Activated CD4-positive, alpha-beta T cell treated with anti-CD3 and anti-CD28 coated beads for 24 hours (primary cell): ENCODE results near the gene ZSCAN25.
A peak's percentile ranks its signal among the peaks of the same experiment; 100 is the strongest.
"Not testable (repeated sequence)": the region's sequence is repeated elsewhere in the genome, so short reads cannot be mapped to it uniquely, and the experiment has no call there.

Source experiments
- DNase-seq, 2 donors: peaks; one replicate each; pipeline ENCODE4 v3.0.0-alpha.2; 2020; ENCODE audit warnings: low read depth in 2 of 2

Gene ZSCAN25

DNA sequence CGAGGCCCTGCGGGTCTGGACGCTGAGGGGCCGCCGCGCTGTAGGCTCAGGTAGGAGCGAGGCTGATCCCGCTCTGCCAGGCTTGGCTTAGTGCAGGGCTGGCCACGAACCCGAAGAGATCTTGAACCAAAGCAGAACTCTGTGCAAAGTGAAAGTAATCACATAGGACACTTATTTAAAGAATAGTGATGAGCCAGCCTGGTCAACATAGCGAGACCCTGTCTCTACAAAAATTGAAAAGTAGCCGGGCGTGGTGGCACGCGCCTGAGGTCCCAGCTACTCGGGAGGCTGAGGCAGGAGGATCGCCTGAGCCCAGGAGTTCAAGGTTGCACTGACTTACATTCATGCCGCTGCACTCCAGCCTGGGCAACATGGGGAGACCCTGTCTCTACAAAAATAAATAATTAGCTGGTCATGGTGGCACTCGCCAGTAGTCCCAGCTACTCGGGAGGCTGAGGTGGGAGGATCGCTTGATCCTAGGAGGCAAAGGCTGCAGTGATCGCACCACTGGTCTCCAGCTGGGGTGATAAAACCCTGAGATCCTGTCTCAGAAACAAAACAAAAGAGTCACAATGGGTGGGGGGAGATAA, 541 bp downstream of the ZSCAN25 start:
- DNase-seq: no peak

DNA sequence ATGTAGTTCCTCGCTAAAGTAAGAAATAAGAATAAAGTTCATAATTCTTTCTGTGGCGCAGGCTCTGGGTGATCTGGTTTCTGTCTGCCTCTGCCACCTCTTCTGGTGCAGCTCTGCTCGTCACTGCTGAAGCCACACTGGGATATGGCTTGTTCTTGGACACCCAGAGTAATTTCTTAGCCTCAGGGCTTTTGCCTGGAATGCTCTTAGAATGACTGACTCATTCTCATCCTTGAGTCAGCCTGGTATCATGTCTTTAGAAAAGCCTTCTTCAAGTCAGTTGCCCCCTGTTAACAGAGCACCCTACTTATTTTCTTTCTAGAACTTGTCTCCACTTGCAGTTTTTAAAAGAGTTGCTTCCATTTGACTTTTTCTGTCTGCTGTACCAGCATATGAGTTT, 2.0 kb downstream of the ZSCAN25 start:
- no peak for DNase-seq

DNA sequence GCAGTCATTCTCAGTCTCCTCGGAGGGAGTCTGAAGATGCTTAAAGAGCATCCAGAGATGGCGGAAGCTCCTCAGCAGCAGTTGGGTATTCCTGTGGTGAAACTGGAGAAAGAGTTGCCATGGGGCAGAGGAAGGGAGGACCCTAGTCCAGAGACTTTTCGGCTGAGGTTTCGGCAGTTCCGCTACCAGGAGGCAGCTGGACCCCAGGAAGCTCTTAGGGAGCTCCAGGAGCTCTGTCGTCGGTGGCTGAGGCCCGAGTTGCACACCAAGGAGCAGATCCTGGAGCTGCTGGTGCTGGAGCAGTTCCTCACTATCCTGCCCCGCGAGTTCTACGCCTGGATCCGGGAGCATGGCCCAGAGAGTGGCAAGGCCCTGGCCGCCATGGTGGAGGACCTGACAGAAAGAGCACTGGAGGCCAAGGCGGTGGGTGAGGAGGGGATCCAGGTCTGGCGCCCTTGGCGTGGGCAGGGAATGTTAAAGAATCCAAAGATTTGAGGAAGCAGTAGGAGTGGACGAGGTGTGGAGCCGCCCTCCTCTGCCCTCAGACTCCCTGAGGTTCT, 2.9 kb downstream of the ZSCAN25 start:
- DNase-seq: no peak

DNA sequence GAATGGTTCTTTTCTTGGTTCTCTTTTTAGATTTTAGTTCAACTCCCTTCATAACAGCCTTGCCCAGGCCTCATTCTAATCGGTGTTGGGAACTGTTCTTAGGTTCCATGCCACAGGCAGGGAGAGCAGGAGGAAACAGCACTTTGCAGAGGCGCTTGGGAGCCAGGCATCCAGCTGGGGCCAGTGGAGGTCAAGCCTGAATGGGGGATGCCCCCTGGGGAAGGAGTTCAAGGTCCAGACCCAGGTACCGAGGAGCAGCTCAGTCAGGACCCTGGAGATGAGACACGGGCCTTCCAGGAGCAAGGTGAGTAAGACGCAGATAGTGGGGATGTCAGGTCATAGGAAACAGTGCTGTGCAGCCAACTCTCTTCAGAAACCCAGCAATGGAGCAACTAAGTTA, 4.5 kb downstream of the ZSCAN25 start:
- DNase-seq: no peak

DNA sequence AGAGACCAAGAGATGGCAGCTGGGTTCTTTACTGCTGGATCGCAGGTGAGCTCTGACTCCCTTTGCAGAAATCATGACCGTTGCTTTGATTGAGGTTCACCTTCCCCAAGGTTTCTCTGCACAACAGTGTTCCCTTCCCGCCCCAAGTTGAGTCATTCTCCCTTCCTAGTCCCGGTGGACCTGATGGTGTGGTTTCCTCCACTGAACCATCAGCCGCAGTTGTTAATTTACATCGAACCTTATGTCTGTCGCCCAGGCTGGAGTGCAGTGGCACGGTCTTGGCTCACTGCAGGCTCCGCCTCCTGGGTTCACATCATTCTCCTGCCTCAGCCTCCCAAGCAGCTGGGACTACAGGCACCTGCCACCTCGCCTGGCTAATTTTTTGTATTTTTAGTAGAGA, 5.8 kb downstream of the ZSCAN25 start:
- no peak for DNase-seq

DNA sequence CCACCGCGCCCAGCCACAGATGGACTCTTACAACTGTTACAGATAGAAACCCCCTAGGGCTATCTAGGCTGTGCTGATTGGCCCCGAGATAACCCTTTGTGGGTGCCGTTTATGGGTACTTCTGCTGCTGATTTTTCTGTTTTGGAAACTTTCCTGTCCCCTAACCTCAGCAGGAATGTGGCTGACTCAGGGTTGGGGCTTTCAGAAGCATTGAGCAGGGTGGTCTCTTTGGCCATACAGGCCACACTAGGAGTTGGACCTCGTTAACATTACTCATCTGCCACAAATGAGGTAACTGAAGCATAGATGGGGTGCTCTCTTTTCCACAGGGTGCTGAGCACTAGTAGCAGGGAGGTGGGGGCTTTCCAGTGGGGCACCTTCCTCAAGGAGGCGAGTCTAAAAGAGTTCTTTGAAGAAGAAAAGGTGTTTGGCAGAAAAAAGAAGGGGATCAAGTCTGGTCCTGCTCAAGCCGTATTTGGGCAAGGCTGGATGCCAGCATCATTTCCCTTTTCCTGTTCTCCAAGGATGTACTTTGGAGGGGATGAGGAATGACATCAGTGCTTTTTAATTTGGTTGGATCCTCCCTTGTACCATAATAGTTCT, 6.4 kb downstream of the ZSCAN25 start:
- no peak for DNase-seq

DNA sequence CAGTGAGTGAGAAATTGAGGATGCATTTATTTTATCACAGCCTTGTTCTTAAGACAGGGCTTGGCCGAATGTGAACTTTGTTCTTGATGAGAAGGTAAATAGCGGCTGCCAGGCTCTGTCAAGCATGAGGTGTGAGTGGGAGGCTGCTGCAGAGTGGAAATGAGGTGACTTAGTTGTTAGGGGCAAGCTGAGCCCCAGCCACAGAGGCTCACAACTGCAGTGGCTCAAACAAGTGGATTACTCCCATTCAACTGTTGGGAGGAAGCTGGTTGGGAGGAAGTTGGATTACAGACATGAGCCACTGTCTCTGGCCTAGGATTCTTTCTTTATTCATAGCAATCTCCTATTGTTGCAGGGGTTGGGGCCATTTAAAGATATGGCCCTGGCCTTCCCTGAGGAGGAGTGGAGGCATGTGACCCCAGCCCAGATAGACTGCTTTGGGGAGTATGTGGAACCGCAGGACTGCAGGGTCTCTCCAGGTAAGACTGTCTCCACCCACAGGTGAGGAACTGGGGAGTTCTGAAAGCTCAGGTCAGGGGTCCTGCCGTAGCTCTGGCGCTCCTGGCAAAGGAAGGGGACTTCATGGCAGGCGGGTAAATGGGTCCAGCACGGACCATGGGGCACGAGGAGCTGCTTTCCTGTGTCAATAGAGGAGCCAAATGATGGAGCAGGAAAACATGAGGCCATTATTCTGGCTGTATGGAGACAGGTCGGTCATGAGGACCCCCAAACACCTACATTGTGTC, 7.1 kb downstream of the ZSCAN25 start:
- no peak for DNase-seq

DNA sequence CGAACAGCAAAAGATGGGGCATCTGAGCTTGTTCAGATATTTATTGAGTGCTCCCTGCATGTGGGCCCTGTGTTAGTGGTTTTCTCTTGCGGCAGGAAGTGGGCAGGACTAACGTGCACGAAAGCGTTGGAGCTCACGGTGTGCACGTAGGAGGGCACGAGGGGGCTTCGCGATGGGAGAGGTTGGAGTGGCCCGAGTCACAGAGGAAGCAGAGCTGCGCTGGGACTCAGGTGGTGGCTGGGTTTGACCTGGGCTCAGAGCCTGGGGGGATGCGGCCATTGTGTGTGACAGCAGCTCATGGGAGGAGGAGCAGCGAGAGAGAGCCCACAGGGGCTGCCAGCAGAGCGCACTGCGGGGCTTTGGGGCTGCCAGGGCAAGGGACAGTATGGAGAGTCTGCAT, 7.7 kb downstream of the ZSCAN25 start:
- peak; percentile 40 to 53 for DNase-seq

DNA sequence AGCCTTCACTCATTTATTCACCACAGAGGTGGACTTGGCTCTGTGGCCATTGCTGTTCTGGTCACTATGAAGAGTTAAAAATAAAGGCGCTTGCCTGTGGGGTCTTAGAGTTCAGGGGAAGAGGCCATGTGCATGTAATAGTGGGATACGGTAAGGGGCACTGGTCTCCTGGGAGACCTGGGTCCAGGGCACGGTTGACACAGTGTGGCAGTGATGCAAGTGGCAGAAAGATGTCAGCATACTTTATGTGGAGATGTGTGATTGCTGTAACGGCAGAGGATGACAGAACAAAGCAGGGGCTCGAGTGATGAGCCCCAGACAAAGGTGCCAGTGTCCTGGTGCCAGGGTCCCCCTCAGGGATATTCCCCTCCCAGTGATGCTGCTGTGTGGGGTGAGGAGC, 8.6 kb downstream of the ZSCAN25 start:
- DNase-seq: no peak

DNA sequence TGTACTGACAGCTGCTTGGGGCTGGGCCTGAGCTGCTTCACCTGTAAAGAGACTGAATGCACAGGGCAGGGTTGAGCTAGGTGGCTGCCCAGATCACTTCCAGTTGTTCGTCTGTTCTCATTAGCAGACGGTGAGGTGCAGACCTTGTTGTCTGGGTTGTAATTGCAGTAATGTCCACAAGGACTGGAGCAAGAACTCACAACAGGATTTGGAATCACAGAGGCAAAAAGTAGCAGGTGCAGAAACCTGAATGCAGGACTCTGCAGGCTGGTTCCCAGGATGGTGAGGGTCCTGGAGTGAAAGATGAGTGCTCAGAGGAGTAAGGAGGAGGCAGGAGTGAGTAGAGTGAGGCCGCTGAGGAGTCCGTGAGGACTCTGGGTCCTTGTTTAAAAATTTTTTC, 9.2 kb downstream of the ZSCAN25 start:
- DNase-seq: no peak

DNA sequence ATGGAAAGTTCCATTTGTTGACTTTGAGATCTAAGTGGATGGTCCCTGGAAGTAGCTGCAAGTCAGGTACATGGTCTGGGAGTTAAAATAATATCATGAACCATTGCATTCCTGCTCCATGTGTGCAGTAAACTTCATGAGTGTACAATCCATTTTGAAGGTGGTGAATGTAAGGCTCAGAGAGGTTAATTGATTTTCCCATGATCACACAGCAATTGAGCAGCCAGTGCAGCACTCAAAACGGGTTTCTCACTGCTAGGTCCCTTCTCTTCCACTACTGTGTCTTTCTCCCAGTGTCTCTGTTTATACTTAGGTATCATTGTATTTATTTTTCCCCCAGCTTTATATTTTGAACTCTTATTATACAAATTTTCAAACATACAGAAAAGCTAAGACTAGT, 9.9 kb downstream of the ZSCAN25 start:
- DNase-seq: no peak

DNA sequence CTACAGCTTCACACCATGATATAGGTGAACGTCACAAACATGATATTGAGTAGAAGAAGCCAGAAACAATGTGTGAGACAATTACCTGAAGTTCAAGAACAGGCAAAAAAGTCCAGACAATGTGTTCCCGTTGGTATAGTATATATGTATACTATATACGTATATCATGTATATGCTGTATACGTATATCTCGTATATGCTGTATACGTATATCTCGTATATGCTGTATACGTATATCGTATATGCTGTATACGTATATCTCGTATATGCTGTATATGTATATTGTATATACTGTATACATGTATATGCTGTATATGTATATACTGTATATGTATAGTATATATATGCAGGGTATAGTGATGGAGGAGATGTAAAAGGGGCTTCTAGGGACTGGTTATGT, 10.8 kb downstream of the ZSCAN25 start:
- DNase-seq: no peak

DNA sequence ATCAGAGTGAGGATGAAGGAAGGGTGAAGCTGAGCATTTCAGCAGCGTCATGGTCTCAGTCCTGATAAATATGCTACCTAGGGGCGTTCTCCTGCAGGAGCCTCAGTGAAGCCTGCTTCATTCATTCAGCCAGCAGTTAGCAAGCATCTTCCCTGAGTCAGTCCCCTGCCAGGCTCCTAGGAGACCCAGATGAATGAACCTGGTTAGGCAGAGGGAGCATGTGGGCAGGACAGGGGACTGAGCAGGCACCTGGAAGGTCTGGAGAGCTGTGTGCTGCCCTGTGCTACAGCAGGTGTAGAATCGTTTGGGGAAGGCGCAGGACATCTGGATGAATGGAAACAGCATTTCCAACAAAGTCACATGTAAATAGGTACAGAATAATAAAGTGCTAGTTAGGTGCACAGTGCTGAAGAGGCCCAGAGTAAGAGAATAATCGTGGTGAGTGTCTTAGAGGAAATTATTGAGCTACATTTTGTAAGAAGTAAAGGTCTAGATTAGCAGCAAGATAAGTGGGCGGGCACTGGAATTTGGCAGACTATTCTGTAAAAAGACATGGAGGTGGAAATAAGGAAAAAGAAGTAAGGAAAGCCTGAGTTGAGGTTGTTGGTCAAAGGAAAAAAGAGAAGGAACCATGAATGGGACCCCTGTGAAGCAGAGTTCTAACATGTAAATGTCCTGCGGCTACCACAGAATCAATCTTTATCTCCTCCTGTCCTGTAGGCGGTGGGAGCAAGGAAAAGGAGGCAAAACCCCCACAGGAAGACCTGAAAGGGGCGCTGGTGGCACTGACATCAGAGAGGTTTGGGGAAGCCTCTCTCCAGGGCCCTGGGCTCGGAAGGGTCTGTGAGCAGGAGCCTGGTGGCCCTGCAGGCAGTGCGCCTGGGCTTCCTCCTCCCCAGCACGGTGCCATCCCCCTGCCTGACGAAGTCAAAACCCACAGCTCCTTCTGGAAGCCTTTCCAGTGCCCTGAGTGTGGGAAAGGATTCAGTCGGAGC, 12.0 kb downstream of the ZSCAN25 start:
- no peak for DNase-seq

DNA sequence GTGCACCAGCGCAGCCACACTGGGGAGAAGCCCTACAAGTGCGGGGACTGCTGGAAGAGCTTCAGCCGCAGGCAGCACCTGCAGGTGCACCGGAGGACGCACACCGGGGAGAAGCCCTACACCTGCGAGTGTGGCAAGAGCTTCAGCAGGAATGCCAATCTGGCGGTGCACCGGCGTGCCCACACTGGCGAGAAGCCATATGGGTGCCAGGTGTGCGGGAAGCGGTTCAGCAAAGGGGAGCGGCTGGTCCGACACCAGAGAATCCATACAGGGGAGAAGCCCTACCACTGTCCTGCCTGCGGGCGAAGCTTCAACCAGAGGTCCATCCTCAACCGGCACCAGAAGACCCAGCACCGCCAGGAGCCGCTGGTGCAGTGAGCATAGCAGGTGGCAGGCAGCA, 12.9 kb downstream of the ZSCAN25 start:
- DNase-seq: no peak

DNA sequence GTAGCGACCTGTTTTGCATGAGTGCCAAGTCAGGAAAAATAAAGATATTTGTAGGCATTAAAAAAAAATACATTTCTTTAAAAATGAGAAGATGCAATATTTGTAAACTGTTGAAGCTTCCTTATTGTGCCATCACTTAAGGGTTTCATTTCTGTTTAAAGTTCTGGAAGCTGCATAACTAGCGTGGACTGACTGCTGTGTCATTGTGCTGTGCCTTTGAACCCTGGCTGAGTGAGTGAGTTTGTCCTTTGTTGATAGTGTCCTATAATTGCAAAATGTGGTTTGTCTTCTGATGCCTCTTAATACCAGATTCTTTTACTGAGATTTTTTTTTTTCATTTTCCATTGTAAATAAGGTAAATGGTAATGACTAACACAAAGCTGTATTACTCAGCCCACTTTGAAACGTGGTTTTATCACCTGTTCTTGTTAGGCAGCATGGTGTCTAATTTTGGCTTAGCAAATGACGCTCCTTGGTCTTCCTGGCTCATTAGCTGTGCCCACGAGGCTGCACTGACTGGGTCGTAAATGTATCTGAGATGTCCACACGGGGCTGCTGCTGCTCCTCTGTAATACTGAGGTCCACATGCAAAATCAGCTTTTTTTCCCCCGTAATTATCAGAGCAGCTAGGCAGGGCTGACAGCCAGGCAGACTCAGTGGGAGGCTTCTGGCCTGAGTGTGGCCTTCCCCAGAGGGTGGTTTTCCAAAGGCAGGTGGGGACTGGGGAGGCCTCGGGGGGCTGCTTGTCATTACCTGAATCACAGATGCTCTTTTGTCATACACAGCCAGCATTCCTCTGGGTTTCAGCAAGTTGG, 14.8 kb downstream of the ZSCAN25 start:
- no peak for DNase-seq

DNA sequence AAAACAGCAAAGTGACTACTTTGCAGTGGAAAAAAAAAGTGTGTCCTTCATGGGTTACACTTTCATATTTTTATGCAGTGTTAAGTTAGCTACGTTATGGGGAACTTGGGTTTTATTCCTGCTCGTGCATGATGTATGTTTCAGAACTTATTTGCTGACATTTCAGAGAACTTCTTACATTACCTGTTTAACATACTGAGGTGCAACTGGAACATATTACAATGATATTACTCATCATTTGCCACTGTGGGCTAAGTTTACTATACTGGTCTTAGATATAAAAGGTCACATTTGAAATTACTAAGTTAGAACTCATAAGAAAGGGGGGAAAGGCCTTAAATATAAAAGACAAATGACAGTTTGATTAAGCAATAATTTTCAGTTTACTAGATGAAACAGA, 20.7 kb downstream of the ZSCAN25 start:
- DNase-seq: not testable (repeated sequence)

DNA sequence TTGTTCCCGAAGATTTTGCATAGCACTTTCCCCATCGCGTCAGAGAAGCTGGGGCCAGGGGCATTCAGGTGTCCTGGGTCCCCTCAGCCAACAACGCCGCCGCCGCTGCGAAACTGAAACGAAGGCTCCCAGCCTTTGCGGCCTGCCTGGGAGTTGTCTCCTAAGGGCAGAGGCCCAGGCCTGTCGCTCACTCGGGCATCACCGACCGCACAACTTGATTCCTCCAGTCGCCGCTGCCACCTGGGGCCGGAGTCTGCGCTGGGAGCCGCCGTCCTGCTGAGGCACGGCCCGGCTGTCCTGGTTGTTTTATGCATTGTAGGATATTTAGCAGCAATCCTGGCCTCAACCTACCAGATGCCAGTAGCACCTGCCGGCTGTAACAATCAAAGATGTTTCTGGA, 22.0 kb downstream of the ZSCAN25 start:
- no peak for DNase-seq

DNA sequence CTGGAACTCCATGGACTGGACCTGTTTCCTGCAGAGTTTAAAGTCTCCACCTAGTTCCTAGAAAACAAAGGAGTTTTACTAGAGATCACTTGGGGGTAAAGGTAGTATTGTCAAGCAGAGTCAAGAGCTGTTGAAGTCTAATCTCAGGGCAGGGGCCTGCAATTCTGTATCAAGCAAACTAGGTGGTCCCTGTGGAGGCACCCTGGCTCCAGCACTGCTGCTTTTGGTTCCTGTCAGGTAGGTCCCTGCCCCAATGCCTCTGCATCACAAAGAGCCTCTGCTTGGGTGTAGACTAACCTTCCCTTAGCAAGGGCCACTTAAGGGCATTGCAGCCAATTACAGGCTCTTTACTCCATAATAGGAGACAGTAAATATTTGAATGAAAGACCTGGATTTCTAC, 22.5 kb downstream of the ZSCAN25 start:
- DNase-seq: no peak

DNA sequence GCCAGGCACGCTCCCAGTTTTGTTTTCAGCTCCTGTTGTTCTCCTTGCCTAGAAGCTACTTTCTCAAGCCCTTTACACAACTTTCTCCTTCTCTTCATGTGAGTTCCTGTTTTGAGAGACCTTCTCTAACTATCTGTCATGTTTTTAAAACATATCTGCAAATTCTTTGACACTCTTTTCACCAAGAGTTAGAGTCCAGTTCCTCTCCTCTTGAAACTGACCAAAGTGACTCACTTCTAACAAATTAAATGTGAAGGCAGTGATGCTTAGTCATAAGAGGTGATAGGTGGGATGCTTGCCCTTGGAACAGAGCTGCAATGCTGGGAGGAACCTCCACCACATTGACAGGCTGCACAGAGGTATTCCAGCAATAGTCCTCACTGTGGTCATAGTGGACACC, 25.3 kb downstream of the ZSCAN25 start:
- no peak for DNase-seq

DNA sequence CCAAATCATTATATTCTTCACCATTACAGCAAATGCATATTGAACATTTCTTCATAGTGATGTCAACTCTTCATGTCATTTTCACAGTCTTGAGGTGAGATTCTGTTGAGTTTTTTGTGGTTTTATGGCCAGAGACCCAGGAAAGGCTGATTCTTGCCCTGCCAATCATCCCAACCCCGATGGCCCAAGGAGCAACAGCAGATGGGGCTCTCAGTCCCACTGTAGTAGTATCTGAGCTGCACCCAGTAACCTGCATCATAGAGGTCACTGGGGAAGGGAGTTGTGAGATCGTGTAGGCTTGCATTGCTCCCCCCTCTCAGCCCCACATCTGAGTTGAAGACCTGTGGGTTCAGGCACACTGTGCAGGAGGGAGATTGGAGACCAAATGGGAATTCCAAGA, 26.7 kb downstream of the ZSCAN25 start:
- DNase-seq: no peak

DNA sequence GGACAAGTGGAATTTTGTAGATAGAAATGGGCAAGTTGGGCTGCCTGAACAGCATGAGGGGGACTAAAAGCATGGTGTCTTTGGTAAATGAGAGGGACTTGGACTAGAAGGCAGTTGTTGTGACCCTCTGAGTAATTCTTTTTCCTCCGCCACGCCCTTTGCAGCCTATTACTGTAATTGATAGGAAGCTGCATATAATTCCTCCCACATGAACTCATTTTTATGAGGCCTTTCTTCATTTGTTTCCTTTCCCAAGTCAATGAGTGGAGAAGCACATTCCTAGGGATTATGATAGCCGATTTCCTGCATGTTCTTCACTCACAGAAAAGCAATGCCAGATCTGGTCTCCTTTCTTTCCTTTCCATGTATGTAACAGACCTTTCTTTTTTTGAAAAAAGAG, 27.7 kb downstream of the ZSCAN25 start:
- no peak for DNase-seq
